HG03354 (cell line): Measurements from ENCODE around the gene METTL25B.

Experiments
- ATAC-seq: cut with Tn5 transposase; IDR thresholded peaks from one replicate; pipeline ENCODE4 v1.9.1; 2021; ENCODE audit warnings: mild to moderate bottlenecking; ENCODE audit not compliant: unreplicated experiment, poor library complexity, severe bottlenecking

The METTL25B gene

DNA sequence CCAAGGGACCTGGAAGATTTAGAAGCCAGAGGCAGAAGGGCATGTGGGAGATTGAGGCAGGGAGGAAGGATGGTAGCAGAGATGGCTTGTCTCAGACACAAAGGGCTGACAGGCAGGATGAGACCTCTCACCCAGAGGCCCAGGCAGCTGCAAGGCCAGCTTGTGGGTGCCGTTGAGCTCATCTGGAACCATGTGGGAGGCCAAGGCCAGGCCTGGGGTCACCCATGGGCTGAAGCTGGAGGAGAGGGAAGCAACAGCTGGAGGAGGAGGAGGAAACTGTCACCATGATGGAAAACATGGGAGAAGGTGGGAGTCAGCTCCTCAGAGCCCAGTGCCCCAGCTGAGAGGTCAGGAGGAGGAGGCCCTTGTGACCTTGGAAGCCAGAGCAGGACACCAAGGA is 29.3 kb upstream of the METTL25B start:
- ATAC-seq, result no peak

DNA sequence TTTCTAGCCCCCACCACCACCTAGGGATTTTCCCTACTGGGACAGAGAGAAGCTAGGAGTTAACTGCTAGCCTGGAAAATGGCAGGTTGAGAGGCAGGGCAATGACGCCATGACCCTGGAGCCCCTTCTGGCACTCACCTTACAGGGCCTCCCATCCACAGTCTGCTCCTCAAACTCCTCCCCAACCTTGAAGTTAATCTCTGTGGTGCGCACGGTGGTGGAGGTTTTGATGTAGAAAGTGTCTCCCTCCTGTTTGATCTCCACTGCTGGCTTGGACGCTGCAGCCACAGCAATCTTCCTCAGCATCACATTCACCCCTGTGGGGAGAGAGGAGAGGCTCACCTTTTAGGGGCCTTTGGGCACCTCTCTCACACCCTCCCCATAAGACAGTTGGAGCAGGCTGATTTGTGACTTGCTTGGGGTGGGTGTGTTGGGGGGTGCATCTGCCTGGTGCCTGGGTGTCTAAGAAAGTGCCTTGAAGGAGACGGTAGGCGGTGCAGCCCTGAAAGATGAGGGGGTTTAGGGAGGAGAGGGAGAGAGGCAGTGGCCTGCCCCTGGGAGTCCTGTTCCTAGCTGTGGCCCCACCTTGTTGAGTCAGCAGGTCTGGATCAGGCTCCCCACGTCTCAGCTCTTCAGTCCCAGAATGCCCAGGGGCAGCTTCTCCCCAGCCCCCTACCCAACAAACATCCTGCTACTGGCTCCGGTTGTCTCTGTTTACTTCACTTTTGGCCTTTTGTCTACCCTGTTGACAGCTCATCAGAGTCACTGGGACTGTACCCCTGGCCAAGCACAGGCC is 27.3 kb upstream of the METTL25B start:
- ATAC-seq, result no peak

DNA sequence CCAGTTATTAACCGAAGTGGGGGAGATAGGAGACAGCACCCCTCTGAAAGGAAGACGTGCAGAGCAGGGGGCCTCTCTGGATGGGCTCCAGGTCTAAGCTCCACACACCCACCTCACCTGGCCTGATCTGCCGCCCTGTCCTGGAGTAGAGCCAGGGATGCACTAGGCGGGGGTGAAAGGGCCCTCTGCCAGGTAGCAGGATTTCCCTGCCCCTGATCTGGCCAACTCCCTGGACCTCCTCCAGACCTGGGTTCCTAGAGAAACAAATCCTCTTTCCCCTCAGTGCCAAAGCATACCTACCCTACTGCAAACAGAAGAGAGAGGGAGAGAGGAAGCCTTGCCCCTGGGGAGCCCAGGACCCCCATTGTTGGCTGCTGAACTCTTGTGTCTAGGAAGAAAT is 24.9 kb upstream of the METTL25B start:
- ATAC-seq, result no peak

DNA sequence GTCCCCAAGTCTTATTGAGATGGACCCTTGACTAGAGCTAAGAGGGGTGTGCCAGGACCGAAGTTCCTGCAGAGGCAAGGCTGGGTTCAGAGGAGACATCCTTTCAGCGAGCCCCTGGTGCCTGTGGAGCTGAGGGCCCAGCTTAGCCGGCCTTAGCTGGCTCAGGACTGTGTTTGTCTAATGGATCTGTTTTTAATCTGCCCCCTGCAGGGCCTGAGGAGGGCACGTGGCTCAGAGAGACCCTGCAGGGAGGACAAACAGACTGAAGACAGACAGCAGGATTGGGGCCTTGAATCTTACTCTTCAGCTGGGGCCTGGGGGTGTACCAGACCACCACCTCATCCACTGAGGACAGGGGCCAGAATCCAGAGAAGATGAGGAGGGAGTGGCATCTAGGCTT is 24.5 kb upstream of the METTL25B start:
- no peak for ATAC-seq

DNA sequence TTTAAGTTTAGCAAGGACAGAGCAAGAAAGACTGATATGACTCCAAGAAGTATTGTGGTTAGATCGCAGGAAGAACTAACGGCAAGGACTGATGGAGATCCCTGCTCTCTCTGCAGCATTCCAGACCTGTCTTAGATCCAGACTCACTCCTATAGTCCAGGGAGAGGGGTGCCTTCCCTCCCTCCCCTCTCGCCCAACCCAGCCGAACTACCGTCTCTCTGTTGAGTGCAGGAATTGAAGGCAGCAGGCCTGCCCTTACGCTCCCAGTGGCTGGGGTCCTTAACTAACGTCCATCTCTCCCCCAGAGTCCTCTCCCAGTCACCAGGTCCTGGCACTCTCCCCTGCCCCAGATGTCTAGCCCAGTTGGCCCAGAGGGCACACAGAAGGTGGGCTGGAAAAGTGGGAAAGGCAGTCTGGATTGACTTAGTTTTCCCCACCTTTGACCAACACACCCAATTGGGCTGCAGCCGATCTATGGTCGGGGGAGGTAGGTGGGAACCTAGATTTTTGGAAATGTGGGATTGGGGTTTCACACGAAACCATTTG is 24.0 kb upstream of the METTL25B start:
- no peak for ATAC-seq

DNA sequence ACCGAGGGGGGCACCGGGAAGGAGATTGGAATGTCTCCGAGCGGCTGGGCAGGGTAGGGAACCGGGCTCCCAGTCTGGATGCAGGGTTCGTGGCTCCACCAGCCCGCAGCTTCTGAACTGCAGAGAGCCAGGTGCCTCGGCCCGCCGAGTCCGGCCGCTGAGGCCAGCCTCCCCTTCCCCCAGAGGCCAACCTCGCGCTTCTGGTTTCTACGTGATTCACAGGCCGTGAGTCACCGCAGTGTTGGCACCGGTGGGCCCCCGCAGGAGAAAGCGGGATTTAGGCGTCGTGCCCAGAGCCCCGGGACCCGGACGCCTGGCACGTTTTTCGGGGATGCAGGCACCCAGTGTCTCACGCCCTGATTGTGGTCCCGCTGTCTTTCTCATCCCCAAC is 23.3 kb upstream of the METTL25B start:
- no peak for ATAC-seq

DNA sequence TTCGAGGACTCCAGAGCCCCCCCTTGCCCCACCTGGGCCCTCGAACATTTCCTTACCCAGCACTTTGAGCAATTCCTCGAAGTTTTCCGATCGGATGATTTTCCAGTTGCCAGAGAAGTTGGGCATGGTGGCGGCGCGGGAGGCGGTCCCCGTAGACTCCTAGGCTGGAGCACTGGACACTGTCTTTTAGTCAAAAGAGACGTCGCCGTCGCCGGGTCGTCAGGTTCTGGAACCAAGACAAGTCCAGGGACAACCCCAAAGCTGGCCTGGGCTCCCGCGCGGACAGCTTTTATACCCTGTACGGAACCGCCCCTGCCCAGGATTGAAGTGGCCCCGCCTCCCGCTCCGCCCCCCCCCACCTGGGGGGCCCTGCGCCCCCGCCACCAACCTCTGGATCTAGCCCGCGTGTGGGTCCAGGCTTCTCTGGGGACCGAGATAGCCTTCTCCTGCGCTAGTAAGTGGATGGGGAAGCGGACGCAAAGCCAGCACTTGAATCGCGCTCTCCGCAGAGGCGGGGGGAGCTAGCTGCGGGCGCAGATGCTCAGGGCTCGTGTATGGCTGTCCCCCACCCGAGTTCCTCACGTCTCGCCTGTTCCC is 22.9 kb upstream of the METTL25B start, which contains the start of gene CRABP2:
Gene CRABP2, minus strand, starts transcription at position 263 of the 597 bp plus-strand sequence. Its CDS starts 137 bp downstream, at position 126.
- ATAC-seq, result no peak

DNA sequence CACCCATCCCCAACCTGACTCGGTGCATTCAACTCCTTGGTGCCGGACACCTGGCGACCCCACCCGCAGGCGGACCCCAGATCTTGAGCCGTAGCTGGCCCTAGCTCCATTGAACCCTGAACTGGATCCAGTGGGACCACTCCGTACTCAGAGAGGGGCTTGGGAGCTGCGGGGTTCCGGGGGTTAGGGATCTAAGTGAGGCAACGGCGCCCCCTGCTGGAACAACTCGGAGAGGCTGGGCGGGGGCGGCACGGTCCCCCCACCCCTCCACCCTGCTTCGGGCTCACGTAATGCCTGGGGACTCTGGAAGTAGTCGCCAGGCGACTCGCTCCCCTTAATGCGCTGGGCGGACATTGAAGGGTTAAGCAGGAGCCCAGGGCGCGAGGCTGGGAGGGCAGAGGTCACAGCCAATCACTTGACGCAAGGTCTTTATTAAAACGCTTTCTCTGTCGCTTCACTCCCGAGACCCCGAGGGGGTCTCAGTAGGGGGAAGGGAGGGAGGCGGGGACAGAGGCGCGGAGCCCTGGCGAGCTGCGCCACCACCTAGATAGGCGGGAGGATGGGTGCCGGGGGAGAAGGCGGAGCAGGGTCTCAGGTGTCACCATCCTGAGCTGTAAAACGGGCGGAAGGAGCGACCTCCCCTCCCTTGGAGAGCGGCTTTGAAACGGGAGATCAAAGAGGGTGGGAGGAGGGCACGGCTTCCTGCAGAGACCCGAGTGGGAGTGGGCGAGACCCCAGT is 22.2 kb upstream of the METTL25B start:
- ATAC-seq, result no peak

DNA sequence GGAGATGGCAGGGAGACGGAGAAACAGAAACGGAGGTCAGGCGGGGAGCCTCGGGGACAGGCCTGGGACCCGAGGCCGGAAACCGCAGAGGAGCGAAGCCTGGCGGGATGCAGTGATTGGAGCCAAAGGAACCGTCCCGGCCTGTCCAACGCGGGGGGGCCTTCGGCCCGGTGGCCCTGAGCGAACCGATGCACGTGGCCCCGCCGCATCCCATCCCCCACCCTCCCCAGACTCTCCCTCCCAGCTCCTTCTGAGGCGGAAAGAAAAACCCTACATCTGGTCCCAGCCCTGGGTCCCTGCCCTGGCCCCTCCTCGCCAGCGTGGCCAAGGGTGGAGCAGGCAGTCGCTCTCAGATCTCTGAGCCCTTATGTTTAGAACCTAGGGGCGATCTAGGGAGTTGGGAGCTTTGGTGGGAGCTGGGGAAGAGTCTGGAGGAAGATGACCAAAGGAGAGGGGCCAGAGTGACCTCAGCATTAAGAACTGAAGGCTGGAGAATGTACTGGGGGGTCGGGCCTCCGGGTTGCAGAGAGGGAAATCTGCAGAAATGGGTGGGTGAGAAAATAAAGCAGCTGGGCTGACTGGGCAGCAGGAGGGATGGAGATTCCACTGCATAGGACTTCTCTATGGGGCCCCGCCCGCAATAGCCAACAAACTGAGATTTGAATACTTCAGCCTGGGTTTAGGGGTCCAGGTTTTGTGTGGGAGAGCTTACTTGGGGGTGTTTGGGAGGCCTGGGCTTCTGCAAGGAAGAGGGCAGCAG is 21.4 kb upstream of the METTL25B start:
- no peak for ATAC-seq

DNA sequence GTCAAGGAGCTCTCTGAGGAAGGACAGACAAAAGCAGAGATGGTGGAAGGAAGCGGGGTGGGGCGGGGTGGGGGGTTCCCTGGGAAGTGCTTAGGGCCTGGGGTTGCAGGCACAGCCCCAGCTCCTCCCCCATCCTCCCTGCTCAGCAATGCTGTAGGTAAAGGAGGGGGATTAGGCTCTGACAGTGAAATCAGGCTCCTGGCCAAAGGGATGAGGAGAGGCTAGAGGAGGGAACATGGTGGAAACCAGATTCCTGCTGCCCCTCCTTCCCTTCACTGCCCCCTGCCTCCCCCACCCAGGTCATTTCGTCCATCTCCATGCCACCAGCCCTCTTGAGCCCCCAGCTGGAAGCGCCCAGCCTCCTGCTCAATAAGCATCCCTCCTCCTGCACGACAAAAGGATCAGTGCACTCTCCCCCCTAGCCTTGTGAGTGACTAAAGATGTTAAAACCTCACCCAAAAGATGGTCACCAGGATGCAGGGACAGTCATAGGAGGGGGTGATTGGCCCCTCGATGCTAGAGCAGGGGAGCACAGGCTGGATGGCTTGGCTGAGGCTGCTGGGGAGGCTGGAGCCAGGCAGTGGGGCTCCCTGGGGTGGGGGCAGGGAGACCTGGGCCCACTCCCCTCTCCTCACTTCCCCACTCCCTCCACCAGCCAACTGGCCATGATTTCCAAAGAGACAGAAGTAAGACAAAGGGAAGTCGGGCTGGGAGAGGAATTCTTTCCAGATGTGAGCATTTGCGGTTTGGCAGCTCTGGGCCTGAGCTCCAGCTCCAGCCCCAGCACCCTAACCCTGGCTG is 20.7 kb upstream of the METTL25B start:
- no peak for ATAC-seq

DNA sequence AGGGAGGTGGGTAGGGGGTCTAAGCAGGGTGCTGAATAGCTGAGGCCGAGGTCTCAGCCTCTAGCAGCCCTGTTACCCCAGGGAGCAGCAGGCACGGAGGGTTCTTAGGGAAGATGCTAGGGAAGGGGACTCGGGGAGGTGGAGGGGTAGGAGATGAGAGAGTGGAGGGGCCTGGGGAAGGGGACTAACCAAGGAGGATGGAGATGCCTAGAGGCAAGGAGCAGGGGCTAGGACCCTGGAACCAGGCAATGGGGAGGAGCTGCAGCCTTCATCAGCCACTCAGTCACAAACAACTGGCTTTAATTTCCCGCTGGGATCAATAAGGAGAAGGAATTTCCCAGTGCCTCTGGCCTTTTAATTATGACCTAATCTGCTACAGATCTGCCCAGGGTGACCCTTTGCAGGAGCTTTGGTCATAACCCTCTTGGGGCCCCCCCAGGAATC is 20.0 kb upstream of the METTL25B start:
- ATAC-seq, result no peak

DNA sequence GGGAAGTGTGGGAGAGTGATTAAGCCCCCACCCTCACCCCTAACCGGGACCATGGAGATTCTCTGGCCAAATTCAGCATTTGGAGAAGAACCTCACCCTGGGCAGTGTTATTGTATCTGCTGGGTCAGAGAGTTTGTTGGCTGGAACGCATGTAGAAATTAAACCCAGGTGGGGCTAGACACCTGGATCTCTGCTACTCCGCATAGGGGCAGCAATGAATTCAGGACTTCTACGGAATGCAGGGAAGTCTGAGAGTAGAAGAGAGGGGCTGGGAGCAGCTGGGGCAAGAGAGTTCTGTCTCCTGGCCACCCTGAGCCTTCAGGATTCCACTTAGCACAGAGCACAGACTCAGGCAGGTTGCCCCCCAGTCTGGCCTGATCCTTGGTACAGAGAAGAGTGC is 19.2 kb upstream of the METTL25B start:
- no peak for ATAC-seq

DNA sequence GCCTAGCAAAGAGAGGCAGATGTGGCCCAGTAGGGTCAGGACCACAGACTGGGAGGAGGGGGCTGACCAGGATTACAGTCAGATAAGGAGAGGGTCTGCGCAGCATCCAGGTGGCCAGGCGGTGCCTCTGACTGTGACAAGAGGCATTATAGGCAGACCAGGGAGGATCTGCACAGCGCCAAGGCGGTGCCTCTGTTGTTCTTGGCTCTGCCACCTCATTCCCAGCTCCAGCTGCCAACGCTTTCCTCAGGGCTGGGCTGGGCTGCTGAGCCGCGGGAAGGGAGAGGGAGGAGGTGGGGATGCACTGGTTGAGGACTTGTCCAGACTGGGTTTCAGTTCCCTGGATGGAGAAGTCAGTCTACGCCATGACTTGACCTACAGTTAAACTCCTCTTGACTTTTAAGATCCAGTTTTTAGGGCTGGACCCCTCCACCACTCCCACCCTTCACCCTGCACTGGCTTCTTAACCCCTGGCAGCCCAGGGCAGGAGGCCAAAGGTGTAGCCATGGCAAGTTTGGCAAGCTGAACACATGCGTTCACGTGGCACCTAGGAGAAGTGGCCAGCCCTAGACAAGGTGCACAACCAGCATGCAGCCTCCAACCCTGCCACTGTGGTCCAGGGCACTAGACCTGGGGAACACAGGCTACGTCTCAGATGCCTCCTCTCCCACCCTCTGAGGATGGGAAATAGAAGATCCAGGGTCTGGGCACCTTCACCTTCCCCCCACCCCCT is 18.3 kb upstream of the METTL25B start:
- no peak for ATAC-seq

DNA sequence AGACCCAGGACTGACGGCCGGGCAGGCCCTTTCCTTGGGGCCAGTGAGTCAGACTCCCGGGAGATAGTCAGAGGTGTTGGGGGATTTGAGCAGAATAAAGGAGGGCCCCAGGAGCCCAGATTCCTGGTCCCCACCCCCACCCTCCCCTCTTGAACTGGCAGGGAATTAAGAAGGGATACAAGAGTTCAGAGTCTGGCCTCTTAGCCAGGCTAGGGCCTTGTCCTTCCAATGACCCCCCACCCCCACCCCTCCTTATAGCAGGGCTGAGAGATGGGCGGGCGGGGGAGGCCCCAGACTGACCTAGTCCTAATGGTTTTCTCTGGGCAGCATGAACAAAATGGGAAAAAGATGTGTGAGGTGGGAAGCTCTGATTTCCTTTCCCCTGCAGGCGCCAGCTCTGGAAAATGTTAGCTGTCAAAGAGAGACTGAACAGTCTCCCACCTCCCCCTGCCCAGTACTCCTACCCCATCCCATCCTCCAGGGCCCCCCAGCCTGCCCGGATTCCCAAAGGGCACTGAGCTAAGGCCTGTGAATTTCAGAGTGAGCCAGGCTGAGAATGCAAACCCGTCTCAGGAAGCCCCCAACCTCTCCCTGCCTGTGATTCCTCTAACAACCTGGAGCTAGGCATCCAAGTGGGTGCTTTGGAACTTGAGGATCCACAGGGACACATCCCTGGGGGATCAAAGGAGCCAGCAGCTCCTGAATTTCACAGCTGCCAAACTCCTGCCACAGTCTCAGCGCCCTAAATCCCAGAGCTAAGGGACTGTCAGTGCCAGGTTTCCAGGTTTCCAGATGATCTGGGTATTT is 17.1 kb upstream of the METTL25B start:
- no peak for ATAC-seq

DNA sequence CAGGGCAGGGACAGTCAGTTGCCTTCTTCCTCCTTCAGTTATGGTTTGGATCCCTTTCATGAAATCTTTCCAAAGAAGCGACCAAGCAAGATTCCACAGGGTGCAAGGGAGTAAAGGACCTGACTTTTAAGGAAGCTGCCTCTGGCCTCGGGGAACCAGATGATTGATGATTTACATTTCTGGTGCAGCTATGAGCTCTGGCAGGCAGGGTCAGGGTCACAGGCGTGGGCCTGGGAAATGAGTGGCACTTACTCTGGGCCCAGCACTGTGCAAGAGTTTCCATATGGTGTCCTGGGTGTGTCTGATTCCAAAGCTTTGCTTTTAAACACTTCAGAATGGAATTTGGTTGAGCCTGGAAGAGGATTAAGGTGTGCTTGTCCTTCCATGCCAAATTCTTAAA is 15.6 kb upstream of the METTL25B start:
- no peak for ATAC-seq

DNA sequence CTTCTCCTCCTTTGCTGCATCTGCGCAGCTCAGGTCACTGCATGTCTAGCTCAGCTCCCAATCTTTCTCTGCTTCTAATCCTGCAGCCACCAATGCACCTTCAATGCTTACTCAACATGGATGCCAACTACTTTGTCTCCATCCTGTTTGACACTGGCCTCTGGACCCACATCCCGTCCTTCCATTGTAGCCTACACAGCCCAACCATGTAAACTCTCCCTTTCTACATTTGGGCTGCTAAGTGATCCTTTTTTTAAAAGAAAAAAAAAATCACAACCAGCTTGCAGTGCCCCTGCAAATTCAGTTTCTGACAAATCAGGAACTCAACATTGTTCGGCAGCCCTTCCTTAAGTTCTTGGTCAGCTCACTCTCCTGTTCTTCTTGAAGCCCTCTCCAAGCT is 13.4 kb upstream of the METTL25B start:
- no peak for ATAC-seq

DNA sequence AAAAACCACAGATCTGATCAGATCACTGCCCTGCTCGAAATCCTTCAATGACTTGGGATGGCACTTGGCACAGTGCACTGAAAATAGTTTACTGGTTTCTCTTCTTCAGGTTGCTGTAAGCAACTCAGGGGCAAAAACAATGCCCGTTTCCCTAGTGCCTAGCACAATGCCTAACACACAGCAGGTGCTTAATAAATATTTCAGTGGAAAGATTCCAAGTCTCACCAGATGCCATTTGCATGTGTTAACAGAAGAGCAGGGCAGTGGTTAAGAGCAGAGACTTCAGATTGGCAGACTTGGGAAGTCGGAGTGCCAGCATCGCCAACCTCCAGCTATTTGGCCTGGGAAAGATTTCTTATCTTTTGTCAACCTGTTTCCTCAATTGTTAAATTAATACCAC is 10.9 kb upstream of the METTL25B start:
- ATAC-seq, result no peak

DNA sequence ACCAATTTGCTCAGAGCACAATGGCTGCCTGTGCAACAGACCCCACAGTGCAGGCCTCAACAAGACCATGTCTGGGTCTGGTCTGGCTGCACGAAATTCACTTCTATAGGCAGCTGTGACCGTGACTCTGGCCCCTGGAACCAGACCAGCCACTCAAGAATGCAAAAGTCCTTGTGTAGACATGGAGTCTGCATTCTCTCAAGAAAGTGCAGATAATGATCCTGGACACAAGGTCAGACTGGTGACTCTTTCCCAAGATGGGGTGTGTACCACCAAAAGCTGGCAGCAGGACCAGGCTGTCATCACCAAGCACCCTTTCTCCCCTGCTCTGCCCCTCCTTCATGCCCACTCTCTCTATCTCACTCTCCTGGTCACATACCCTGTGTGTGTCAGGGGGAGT is 7.1 kb upstream of the METTL25B start:
- ATAC-seq, result no peak
